Measurements from ENCODE around the gene RAB27B.

The RAB27B gene

DNA sequence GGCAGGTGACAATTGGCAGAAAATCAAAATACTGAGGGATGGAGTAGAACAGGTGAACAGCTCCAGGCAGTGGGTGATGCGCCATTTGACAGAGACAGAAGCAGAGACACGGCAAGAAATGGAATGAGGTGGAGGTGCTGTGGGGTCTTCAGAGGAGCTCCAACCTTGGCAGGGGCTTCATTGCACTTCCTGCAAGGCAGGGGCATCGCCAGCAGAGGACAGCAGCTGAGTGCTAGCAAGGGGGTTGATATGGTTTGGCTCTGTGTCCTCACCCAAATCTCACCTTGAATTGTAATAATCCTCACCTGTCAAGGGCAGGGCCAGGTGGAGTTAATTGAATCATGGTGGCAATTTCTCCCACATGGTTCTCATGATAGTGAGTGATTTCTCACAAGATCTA is 88.2 kb downstream of the RAB27B start:
- no peak for DNase-seq

DNA sequence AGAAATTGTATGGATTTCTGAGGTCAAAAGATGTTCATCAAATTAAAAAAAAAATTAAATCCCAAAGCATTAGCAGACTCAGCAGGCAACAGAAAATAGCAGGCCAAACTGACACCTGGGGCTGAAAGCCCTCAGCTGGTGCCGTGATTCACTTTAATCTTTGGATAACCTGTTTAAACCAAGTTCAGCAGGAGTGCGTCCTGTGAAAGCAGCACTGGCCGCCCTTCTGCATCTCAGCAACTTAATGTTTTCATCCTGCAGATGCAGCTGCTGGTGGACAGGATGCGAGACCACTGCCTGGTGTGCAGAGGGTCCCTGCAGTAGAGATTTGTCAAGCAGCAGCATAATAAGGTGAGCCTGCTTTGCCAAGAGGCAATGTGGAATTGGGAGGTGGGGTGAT is 89.8 kb downstream of the RAB27B start:
- no peak for DNase-seq

DNA sequence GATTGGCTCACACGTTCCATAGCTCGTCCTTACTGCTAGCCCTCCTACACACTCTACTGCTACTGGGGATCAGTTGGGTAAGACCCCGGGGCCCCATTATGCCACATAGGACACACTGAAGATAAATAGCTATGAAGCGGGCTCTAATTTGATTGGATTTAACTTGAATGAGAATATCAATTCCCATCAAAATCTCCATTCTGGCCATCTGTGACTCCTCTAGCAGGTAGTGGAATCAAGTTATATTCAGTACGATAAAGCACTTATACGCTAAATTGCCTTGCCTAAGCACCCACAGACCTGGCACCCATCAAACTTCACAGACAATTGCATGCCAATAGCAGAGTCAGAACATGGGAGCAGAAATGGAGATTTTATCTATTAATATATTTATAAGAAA is 91.1 kb downstream of the RAB27B start:
- no peak for DNase-seq

DNA sequence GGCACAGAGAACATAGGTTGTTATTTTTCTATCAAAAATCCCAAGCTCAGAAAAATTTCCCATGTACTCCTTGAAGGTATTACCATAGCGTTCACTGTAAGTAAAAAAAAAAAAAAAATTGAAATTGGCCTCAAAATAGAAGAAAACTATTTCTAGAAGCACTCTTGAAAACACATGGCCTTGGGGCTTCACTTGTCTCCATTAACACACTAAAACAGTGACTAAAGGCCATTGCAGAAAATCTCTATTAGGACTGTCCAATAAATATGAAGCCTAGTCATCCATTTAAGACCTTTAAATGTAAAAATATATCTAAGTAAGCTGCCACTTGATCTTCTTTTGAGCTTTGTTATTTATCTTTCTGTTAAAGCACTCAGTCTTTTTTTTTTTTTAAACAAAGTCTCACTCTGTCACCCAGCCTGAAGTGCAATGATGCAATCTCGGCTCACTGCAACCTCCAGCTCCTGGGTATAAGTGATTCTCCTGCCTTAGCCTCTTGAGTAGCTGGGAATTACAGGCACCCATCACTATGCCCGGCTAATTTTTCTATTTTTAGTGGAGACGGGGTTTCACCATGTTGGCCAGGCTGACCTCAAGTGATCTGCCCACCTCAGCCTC is 95.2 kb downstream of the RAB27B start:
- no peak for DNase-seq

DNA sequence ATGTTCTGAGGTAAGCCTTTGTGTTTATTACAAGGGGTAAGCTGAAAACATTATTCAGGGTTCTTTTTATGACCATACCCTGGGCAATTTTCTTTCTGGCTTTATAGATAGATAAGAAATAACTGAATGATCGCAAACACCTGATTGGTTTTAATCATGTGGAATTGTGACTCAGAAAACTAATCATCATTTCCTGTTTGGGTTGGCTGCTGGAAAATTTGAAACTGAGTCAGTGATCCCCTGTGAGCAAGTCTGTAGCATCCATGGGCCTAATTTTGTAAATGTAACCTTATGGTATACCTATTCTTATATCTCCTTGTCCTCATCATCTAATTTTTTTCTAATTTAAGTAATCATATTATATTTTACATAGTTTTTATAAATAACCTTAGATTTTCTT is 96.7 kb downstream of the RAB27B start:
- no peak for DNase-seq

DNA sequence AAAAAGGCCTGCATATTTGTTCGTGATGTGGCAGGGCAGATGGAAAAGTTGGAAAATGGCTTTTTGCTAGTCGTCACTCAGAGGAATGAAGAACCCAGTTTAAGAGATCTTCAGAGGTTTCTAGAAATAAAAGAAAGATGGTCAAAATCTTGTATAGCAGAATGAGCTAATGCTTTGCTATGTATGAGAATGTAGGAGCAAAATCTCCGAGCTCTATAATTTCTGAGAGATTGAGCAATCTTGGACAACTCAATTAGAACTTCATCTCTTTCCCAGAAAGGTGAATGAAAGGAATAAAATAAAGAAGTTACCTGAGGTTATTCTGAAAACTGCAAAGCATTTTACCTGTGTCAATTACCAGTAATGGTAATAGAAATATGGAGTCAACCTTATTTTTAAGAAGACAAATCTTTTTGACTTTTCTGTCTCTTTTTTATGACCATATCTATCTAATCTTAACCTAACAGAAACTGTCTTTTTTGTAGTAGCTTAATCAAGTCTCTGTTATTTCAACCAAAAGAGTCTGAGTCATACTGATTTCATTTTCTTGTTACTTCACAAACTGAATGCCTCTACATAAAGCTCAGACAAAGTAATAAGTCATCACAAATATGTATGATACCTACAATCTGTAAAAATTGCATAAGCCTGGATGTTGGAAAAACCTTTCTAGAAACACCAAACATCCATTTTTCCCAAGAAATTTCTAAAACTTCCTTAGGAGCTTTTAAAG is 98.5 kb downstream of the RAB27B start:
- DNase-seq = no peak

DNA sequence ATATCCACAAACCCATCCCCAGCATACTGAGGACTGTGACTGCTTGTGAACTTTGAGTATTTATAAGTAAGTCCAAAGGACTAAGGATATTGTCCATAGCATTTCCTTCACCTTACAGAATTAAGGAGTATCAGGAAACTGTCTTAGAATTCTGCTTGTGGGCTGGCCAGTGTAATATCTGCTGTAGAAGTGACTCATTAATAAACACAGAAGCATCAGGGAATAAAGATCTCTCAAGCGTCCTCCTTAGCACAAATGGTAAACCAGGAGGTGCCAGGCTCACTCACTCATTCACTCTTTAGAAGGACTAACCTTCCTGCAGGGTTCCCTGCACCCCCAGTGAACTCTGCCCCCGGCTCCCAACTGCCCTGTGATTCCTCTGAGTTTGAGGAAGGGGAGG is 100.0 kb downstream of the RAB27B start:
- DNase-seq = no peak

DNA sequence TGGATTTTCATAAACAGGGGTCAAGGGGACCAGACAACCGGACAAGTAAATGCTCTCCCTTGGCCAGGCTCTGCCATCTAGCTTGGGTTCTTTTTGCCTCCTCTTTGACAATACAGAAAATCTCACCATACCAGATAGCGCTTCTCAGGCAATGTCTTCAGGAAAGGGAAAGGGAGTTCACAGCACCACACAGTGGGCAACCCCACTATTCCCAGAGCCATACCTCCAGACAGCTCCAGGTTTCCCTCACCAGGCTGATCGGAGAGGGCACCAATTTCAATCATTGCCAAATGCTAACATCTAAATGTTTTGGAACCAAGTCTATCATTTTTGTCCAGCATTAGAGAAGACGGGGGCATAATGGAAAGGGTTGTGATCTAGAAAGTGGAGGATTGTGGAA is 102.9 kb downstream of the RAB27B start:
- no peak for DNase-seq

DNA sequence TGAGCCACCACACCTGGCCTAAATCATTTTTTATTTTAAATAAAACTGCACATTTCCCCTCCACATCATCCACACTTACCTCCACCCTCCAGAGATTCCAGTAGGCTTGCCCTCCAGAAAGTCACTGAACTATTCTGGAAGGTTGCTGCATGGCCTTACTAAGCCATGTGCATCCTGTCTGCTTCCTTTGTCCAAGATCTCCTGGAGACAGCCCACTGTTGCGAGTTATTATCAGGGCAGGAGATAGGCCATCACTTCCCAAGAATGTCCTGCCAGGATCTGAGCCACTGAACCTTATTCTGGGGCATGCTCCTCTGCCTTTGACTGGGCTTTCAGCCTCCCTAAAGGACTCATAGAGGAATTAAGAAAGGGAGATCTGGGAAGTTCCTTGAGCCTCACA is 104.2 kb downstream of the RAB27B start:
- DNase-seq = no peak

DNA sequence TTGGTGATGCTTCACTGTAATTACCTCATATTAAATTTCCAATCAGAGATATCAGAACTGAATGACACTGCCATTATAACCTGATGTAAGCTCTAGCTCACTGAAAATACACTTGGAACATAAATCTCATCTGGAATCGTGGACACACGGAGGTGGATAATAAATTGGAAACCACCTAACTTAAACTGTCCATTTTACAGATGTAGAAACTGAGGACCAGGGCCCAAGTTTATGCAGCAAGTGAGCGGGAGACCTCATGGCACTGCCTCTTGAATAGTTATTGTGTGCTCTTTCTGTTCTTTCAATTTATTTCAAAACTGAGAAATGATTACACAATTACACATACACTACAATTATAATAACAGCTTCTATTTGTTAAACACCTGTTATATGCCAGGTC is 110.2 kb downstream of the RAB27B start:
- no peak for DNase-seq

DNA sequence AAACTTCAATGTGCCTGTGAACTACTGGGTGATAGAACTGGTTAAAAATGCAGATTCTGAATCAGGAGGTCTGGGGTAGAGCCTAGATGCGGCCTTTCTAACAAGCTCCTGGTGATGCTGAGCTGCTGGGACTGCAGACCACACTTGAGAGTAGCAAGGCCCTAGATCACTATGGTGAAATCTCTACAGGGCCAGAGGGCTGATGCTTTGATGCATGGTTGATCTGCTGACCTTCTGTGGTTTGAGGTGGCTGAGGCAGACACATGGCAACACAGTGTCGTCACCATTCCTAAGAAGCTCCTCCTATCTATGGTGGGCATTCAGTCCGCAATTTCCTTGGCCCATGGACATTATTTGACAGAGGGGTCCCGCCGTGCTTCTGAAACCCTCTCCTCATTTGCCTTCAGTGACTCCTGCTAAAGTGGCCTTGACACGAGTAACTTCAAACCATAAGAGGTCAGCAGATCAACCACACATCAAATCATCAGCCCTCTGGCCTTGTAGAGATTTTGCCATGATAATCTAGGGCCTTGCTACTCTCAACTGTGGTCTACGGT is 111.2 kb downstream of the RAB27B start:
- DNase-seq = no peak

DNA sequence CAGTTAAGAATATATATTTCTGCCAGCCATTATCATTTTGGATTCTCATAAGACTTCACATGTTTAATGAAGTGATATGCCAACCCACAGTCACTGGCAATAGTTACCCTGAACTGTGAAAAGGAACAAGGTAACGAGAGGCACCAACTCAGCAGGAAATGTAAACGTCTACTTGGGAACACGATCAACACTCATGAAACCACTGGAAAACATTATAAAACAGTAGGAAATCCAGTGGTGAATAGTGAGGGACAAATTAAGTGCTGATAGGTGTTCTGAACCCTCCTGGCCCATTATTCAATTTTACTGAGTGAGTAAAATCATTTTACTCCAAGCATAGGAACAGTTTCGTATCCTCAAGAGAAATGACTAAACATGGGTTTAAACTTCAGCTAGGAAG is 113.9 kb downstream of the RAB27B start:
- no peak for DNase-seq

DNA sequence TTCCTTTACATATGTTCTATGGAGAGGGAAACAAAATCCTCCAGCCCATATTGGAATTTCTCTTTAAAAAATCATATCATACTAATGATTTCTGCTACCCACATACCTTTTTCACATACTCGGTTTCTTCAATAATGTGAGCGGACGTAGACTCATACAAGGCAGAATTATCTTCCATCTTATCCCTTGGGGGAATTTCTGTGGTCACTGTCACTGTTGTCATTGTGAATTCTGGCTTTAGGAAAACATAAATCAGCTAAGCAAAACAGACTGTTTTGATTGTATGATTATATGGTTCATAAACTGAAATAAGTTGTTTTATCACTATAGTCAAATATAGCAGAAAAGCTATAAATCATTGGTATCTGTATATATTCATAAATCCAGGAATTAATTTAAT is 114.3 kb downstream of the RAB27B start:
- no peak for DNase-seq
